HCT116 (cell line): ENCODE results near the gene OR2AT4. TPM values are rescaled to one million over a fixed set of nuclear protein-coding genes. Genes with fewer than 3 reads are reported as not detected.
"Not testable (repeated sequence)": the region's sequence is repeated elsewhere in the genome, so short reads cannot be mapped to it uniquely, and the experiment has no call there.

Source experiments
- ATAC-seq: fragments of 200-7000 bp; cut with Tn5 transposase; 2 replicates; pipeline ENCODE4 v1.9.1; 2020; ENCODE audit warnings: mild to moderate bottlenecking, moderate library complexity
- BruUV-seq: library from RNA; stranded (reverse); fragments of 400-500 nt; replicated peaks from 2 replicates; lab custom pipeline; 2021; lab: Mats Ljungman, UMichigan
- CTCF ChIA-PET: fragments of 300-600 bp; sonication (Branson Sonifier 250); formaldehyde crosslinking; loops from one replicate; lab custom pipeline; 2021; ENCODE audit warnings: antibody characterized with exemption; lab: Charles Lee
- POLR2A ChIA-PET: fragments of 300-600, 350-600 bp; sonication (Branson Sonifier 250); formaldehyde crosslinking; loops from one replicate; lab custom pipeline; 2021; ENCODE audit warnings: antibody characterized with exemption; lab: Charles Lee
- RAD21 ChIA-PET, 2 experiments: fragments of 300-600 bp; sonication (Branson Sonifier 250); formaldehyde crosslinking; loops; one replicate each; lab custom pipeline; 2023; ENCODE audit warnings: low total read pairs in 2 of 2; ENCODE audit not compliant: uncharacterized antibody in 2 of 2, unreplicated experiment in 2 of 2, low non-redundant PET in 1 of 2; lab: Charles Lee
- DNase-seq: peaks from one replicate; pipeline ENCODE4 v3.0.0-alpha.2; 2010; ENCODE audit warnings: low read depth, low spot score
- H2AFZ ChIP-seq: fragments of 200-600 bp; shearing (Covaris generic), sonication (generic); 2 replicates; pipeline ENCODE4 v1.6.1; 2017; ENCODE audit warnings: low read depth, mixed run types, mixed read lengths, antibody characterized with exemption, low read length; ENCODE audit not compliant: poor library complexity, severe bottlenecking
- H3K27ac ChIP-seq: 2 replicates; pipeline ENCODE4 v1.5.1; 2012; ENCODE audit warnings: low read depth, low read length
- H3K27me3 ChIP-seq: fragments of 200-600 bp; sonication (generic); 2 replicates; pipeline ENCODE4 v1.6.1; 2016; ENCODE audit warnings: mixed run types, low read length, mixed read lengths; ENCODE audit not compliant: insufficient read depth
- H3K36me3 ChIP-seq, 2 experiments: fragments of 200-500 bp in 1 of 2; fragments of 200-600 bp in 1 of 2; sonication (Bioruptor generic) in 1 of 2; sonication (generic) in 1 of 2; 2 replicates each; pipeline versions ENCODE4 v1.5.1 to v1.6.1; 2014 to 2016; ENCODE audit warnings: low read length in 2 of 2, inconsistent platforms in 1 of 2, mixed read lengths in 1 of 2, mixed run types in 1 of 2; ENCODE audit not compliant: insufficient read depth in 2 of 2, control insufficient read depth in 1 of 2
- H3K4me1 ChIP-seq, 2 experiments: fragments of 200-600 bp in 1 of 2; sonication (generic) in 1 of 2; 2 replicates each; pipeline versions ENCODE4 v1.5.1 to v1.6.1; 2012 to 2017; ENCODE audit warnings: low read length in 2 of 2, inconsistent platforms in 1 of 2, mild to moderate bottlenecking in 1 of 2, mixed read lengths in 1 of 2, mixed run types in 1 of 2, moderate library complexity in 1 of 2; ENCODE audit not compliant: insufficient read depth in 2 of 2, control insufficient read depth in 1 of 2
- H3K4me2 ChIP-seq: fragments of 200-600 bp; sonication (generic); 2 replicates; pipeline ENCODE4 v1.6.1; 2017; ENCODE audit warnings: mixed run types, low read length, mixed read lengths
- H3K4me3 ChIP-seq, 2 experiments: fragments of 200-600 bp in 1 of 2; sonication (generic) in 1 of 2; replicated peaks in 1 of 2; 2 replicates each; pipeline ENCODE4 v1.5.1; 2011 to 2016; ENCODE audit warnings: low read length in 2 of 2, control low read depth in 1 of 2, low read depth in 1 of 2, mild to moderate bottlenecking in 1 of 2, mixed read lengths in 1 of 2, mixed run types in 1 of 2
- H3K79me2 ChIP-seq: fragments of 200-600 bp; sonication (generic); 2 replicates; pipeline ENCODE4 v1.6.1; 2017; ENCODE audit warnings: mild to moderate bottlenecking, mixed run types, low read length, moderate library complexity, mixed read lengths; ENCODE audit not compliant: insufficient read depth
- H3K9ac ChIP-seq: fragments of 200-600 bp; sonication (generic); 2 replicates; pipeline ENCODE4 v1.6.1; 2016; ENCODE audit warnings: low read length, mixed read lengths
- H3K9me2 ChIP-seq: fragments of 200-600 bp; sonication (generic), shearing (Covaris generic); 2 replicates; pipeline ENCODE4 v1.6.1; 2017; ENCODE audit warnings: mixed run types, mild to moderate bottlenecking, moderate library complexity; ENCODE audit not compliant: insufficient read depth
- H3K9me3 ChIP-seq, 2 experiments: fragments of 200-500 bp in 1 of 2; fragments of 200-600 bp in 1 of 2; sonication (Bioruptor generic) in 1 of 2; sonication (generic) in 1 of 2; 2 replicates each; pipeline ENCODE4 v1.6.1; 2014 to 2017; ENCODE audit warnings: low read length in 2 of 2, mixed read lengths in 2 of 2, inconsistent platforms in 1 of 2, low read depth in 1 of 2, mild to moderate bottlenecking in 1 of 2, mixed run types in 1 of 2, moderate library complexity in 1 of 2; ENCODE audit not compliant: control insufficient read depth in 1 of 2, insufficient read depth in 1 of 2
- H4K20me1 ChIP-seq: fragments of 200-600 bp; sonication (generic), shearing (Covaris generic); 2 replicates; pipeline ENCODE4 v1.6.1; 2017; ENCODE audit warnings: mixed run types, mild to moderate bottlenecking, moderate library complexity; ENCODE audit not compliant: insufficient read depth
- FOSL1 ChIP-seq: IDR thresholded peaks from 2 replicates; pipeline ENCODE4 v1.6.1; 2012; ENCODE audit warnings: low read depth
- intact Hi-C: fragments of 100-400 bp; cut with micrococcal nuclease; formaldehyde crosslinking; loops from 2 replicates; pipeline ENCODE4 v1.10.0; 2022
- total RNA-seq: library from RNA; stranded (reverse); gene quantifications from one replicate; pipeline ENCODE4 v1.2.1, GENCODE V29; 2021; ENCODE audit not compliant: unreplicated experiment

Gene OR2AT4
- total RNA-seq, 1 experiment from 2014 or later = not detected

DNA sequence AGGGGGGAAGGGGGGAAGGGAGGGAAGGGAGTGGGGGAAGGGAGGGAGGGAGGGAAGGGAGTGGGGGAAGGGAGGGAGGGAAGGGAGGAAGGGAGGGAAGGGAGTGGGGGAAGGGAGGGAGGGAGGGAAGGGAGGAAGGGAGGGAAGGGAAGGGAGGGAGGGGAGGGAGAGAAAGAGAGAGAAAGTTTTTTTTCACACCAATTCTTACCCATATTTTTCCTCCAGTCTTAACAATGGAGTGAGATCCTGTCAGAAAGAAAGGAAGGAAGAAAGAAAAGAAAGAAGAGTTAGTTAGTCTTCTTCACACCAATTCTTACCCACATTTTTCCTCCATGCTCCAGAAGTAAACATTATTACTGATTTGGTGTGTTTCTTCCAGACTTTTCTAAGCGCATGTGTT lies 3.0 kb upstream of the OR2AT4 start:
- no peaks in the 10 kb centered on the region for H3K9me3 ChIP-seq
- H3K36me3 ChIP-seq = no peaks in the 10 kb centered on the region
- H3K9ac ChIP-seq = no peak overlapping the region
- no peak for DNase-seq
- no peak overlapping the region for H3K27ac ChIP-seq
- POLR2A ChIA-PET = no interaction called here
- H3K4me1 ChIP-seq = peaks cover 0 to 20% of the 10 kb centered on the region in 2 experiments; a peak in 2 of 4 replicates
- intact Hi-C loops = no loop called here
- RAD21 ChIA-PET = no interaction called here
- H4K20me1 ChIP-seq = no peaks in the 10 kb centered on the region
- no peaks in the 10 kb centered on the region for H3K9me2 ChIP-seq
- H3K4me3 ChIP-seq = no peak overlapping the region
- BruUV-seq = no TSS peak
- no peak overlapping the region for H3K4me2 ChIP-seq
- no peaks in the 10 kb centered on the region for H3K79me2 ChIP-seq
- TF ChIP-seq FOSL1 = no peak
- no peak for ATAC-seq
- H3K27me3 ChIP-seq = no peaks in the 10 kb centered on the region
- no peak overlapping the region for H2AFZ ChIP-seq
- CTCF ChIA-PET = interaction anchor here (1.0 kb wide), 1 partner anchor 41 kb away, joined by 3 read pairs; no protein-coding TSS in a partner anchor

DNA sequence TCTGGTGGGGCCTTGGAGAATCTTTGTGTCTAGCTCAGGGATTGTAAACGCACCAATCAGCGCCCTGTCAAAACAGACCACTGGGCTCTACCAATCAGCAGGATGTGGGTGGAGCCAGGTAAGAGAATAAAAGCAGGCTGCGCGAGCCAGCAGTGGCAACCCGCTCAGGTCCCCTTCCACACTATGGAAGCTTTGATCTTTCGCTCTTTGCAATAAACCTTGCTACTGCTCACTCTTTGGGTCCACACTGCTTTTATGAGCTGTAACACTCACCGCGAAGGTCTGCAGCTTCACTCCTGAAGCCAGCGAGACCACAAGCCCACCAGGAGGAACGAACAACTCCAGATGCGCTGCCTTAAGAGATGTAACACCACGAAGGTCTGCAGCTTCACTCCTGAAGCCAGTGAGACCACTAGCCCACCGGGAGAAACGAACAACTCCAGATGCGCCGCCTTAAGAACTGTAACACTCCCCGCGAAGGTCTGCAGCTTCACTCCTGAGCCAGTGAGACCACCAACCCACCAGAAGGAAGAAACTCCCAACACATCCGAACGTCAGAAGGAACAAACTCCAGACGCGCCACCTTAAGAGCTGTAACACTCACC lies 2.3 kb upstream of the OR2AT4 start:
- intact Hi-C loops, H3K9ac ChIP-seq, H4K20me1 ChIP-seq, ATAC-seq, BruUV-seq, DNase-seq, H3K4me2 ChIP-seq, H2AFZ ChIP-seq, H3K9me2 ChIP-seq, H3K36me3 ChIP-seq, H3K27me3 ChIP-seq, CTCF ChIA-PET, H3K27ac ChIP-seq, H3K4me3 ChIP-seq, H3K79me2 ChIP-seq, H3K9me3 ChIP-seq, RAD21 ChIA-PET: not testable (repeated sequence)
- POLR2A ChIA-PET = interaction anchor here (0.8 kb wide), 1 partner anchor 109 kb away, joined by 3 read pairs; no protein-coding TSS in a partner anchor
- H3K4me1 ChIP-seq = peaks cover 0 to 19% of the 10 kb centered on the region in 2 experiments; a peak in 2 of 4 replicates

DNA sequence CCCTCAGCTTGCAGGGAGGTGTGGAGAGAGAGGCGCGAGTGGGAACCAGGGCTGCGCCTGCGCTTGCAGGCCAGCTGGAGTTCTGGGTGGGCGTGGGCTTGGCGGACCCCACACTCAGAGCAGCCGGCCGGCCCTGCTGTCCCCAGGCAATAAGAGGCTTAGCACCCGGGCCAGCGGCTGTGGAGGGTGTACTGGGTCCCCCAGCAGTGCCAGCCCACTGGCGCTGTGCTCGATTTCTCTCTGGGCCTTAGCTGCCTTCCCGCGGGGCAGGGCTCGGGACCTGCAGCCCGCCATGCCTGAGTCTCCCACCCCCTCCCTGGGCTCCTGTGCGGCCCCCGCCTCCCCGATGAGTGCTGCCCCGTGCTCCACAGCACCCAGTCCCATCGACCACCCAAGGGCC lies 1.5 kb upstream of the OR2AT4 start:
- POLR2A ChIA-PET = interaction anchor here (0.8 kb wide), 1 partner anchor 110 kb away, joined by 3 read pairs; no protein-coding TSS in a partner anchor
- CTCF ChIA-PET = not testable (repeated sequence)

More for the DNA sequence above, 1.5 kb upstream of the OR2AT4 start:
- H3K27me3 ChIP-seq, H3K9me2 ChIP-seq, H3K36me3 ChIP-seq, H3K79me2 ChIP-seq, DNase-seq, H4K20me1 ChIP-seq, H3K4me2 ChIP-seq, H3K9ac ChIP-seq, H3K9me3 ChIP-seq, H3K4me3 ChIP-seq, RAD21 ChIA-PET, BruUV-seq, H2AFZ ChIP-seq, H3K27ac ChIP-seq, intact Hi-C loops, ATAC-seq: not testable (repeated sequence)
- H3K4me1 ChIP-seq = peaks cover 0 to 11% of the 10 kb centered on the region in 2 experiments; a peak in 2 of 4 replicates
